ENCODE data around the gene TBPL1.

DNA sequence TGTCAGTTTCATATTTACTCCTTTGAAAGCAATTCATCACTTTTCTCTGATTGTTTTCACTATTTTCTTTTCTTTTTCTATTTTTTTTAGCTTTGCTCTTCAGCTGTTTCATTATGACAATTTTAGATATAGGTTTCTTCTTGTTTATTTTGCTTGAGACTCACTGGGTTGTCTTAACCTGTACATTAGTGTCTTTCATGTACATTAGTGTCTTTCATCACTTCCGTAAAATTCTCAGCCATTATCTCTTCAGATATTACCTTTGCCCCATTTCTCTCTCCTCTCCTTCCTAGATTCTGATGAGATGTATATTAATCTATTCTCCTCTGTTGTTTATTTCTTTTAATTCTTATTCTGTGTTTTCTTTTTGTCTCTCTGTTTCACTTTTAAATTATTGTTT is 14.5 kb upstream of the TBPL1 start:
- TF ChIP-seq, protein P1, sequence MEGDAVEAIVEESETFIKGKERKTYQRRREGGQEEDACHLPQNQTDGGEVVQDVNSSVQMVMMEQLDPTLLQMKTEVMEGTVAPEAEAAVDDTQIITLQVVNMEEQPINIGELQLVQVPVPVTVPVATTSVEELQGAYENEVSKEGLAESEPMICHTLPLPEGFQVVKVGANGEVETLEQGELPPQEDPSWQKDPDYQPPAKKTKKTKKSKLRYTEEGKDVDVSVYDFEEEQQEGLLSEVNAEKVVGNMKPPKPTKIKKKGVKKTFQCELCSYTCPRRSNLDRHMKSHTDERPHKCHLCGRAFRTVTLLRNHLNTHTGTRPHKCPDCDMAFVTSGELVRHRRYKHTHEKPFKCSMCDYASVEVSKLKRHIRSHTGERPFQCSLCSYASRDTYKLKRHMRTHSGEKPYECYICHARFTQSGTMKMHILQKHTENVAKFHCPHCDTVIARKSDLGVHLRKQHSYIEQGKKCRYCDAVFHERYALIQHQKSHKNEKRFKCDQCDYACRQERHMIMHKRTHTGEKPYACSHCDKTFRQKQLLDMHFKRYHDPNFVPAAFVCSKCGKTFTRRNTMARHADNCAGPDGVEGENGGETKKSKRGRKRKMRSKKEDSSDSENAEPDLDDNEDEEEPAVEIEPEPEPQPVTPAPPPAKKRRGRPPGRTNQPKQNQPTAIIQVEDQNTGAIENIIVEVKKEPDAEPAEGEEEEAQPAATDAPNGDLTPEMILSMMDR (IDR thresholded peaks at IDR 0.05 in 4 of 5, conservative IDR thresholded peaks at IDR 0.05 in 1 of 5) = no peak
- no peak for TF ChIP-seq POLR2A (IDR thresholded peaks at IDR 0.05)

All from gastrocnemius medialis (tissue), 4 donors.